ENCODE results near the gene RAB11FIP3. TPM values are rescaled to one million over a fixed set of nuclear protein-coding genes. Genes with fewer than 3 reads are reported as not detected.

Gene RAB11FIP3
- total RNA-seq, 4 donors from 2014 or later, result 27.0 to 50.1 (median 34.8) TPM

DNA sequence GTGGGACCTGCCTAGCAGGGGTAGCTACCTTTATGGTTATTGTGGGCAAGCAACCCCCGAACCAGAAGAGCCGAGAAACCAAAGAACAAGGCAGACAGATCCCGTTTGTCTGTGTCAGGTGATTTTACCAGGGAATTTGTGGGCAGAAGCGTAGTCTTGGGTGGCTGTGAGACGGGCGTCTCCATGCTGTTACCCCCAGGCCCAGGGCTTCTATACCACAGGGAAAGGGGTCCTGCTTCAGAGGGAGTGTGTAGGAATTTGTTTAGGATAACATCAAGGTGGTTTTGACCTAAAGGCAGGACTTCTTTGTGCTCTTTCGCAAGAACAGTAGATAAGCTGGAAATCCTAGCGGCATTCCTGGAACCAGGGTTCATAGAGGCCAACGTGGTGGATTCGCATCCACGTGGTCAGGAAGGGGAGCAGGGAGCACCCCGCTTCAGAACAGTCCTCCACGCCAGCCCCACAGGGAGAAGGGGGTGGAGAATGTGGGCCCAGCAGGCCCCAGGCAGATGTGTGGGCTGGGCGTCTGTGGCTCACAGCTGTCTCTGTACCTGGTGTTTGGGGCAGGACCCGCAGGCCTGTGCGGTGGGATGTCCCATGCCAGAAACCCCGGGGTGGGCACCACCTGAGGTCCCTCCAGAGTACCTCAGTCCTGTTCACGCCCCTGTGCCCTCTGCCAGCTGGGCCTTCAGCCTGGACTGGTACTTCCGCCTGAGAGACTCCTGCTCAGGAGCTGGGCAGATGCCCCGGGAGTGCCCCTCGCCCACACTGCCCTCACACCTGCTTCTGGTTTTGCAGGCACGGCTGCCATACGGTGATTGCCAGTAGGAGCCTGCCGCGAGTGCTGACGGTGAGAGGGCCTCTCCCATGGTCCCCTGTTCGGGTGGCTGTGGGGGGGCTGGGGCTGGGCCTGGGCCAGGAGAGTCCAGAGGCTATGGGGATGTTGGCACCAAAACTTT is 19.6 kb upstream of the RAB11FIP3 start:
- in situ Hi-C loops (cut with MboI; ENCODE audit: low sequenced_read_pairs in 4 of 4) (no loop called here), intact Hi-C loops (cut with DNase I; ENCODE audit: low total_unique reads) (no loop called here)
- Histone ChIP-seq H3K4me3 (no peak overlapping the region), H3K36me3 (no peaks in the 10 kb centered on the region), H3K9me3 (no peaks in the 10 kb centered on the region), H3K27me3 (no peaks in the 10 kb centered on the region), H3K27ac (no peak overlapping the region), H3K4me1 (peaks cover 1 to 7% of the 10 kb centered on the region in 2 donors)
- TF ChIP-seq POLR2A (IDR thresholded peaks at IDR 0.05), result no peak
- TF ChIP-seq, protein P1, sequence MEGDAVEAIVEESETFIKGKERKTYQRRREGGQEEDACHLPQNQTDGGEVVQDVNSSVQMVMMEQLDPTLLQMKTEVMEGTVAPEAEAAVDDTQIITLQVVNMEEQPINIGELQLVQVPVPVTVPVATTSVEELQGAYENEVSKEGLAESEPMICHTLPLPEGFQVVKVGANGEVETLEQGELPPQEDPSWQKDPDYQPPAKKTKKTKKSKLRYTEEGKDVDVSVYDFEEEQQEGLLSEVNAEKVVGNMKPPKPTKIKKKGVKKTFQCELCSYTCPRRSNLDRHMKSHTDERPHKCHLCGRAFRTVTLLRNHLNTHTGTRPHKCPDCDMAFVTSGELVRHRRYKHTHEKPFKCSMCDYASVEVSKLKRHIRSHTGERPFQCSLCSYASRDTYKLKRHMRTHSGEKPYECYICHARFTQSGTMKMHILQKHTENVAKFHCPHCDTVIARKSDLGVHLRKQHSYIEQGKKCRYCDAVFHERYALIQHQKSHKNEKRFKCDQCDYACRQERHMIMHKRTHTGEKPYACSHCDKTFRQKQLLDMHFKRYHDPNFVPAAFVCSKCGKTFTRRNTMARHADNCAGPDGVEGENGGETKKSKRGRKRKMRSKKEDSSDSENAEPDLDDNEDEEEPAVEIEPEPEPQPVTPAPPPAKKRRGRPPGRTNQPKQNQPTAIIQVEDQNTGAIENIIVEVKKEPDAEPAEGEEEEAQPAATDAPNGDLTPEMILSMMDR (IDR thresholded peaks at IDR 0.05 in 4 of 5, conservative IDR thresholded peaks at IDR 0.05 in 1 of 5), result no peak
- ATAC-seq (no peak), DNase-seq (no peak)

DNA sequence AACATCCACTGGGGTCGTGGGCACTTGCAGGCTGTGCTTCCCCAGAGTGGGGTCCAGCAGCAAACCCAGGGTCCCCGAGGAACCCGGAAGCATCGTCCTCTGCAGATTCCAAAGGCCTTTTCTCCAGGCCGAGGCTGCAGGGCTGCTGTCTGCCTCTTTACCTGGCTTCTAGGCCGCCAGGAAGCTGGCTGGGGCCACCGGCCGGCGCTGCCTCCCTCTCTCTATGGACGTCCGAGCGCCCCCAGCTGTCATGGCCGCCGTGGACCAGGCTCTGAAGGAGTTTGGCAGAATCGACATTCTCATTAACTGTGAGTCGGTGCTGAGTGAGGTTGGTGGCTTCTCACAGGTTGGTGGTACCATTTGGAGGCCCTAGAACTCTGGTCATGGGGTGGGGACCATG is 18.2 kb upstream of the RAB11FIP3 start:
- H3K36me3 ChIP-seq, result peaks cover 0 to 6% of the 10 kb centered on the region in 2 donors
- no peak for ATAC-seq
- intact Hi-C loops (cut with DNase I; ENCODE audit: low total_unique reads) (no loop called here), in situ Hi-C loops (cut with MboI; ENCODE audit: low sequenced_read_pairs in 4 of 4) (no loop called here)
- H3K4me3 ChIP-seq, result no peak overlapping the region
- H3K27ac ChIP-seq, result no peak overlapping the region
- H3K4me1 ChIP-seq, result peaks cover 0 to 5% of the 10 kb centered on the region in 2 donors
- no peaks in the 10 kb centered on the region for H3K27me3 ChIP-seq
- TF ChIP-seq, protein P1 (IDR thresholded peaks at IDR 0.05 in 4 of 5, conservative IDR thresholded peaks at IDR 0.05 in 1 of 5), result no peak
- no peak for TF ChIP-seq POLR2A (IDR thresholded peaks at IDR 0.05)
- H3K9me3 ChIP-seq, result no peaks in the 10 kb centered on the region
- no peak for DNase-seq

DNA sequence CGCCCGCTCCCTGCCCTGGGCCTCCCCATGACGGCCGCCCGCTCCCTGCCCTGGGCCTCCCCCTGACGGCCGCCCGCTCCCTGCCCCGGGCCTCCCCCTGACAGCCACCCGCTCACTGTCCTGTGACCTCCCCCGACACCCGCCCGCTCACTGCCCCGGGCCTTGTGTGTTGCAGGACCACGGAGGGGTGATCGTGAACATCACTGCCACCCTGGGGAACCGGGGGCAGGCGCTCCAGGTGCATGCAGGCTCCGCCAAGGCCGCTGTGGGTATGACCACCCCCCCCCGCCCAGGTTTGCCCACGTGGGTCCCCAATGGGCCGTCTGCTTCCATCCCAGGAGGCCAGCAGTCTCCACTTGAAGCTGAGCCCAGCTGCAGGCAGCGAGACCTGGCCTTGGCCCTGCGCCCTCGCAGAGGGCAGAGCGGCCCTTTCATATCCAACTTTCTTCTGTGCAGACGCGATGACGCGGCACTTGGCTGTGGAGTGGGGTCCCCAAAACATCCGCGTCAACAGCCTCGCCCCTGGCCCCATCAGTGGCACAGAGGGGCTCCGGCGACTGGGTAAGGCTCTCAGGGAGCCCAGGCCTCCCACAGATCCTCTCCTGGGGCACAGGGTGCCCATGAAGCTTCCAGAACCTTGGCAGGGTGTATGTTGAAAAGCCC is 14.8 kb upstream of the RAB11FIP3 start:
- DNase-seq, result no peak
- in situ Hi-C loops (cut with MboI; ENCODE audit: low sequenced_read_pairs in 4 of 4) (no loop called here), intact Hi-C loops (cut with DNase I; ENCODE audit: low total_unique reads) (no loop called here)
- no peaks in the 10 kb centered on the region for H3K4me1 ChIP-seq
- no peak overlapping the region for H3K27ac ChIP-seq
- H3K27me3 ChIP-seq, result no peaks in the 10 kb centered on the region
- no peak for TF ChIP-seq POLR2A (IDR thresholded peaks at IDR 0.05)
- TF ChIP-seq, protein P1 (IDR thresholded peaks at IDR 0.05 in 4 of 5, conservative IDR thresholded peaks at IDR 0.05 in 1 of 5), result no peak
- ATAC-seq, result no peak
- peaks cover 0 to 6% of the 10 kb centered on the region in 2 donors for H3K36me3 ChIP-seq
- no peaks in the 10 kb centered on the region for H3K9me3 ChIP-seq
- H3K4me3 ChIP-seq, result no peak overlapping the region

DNA sequence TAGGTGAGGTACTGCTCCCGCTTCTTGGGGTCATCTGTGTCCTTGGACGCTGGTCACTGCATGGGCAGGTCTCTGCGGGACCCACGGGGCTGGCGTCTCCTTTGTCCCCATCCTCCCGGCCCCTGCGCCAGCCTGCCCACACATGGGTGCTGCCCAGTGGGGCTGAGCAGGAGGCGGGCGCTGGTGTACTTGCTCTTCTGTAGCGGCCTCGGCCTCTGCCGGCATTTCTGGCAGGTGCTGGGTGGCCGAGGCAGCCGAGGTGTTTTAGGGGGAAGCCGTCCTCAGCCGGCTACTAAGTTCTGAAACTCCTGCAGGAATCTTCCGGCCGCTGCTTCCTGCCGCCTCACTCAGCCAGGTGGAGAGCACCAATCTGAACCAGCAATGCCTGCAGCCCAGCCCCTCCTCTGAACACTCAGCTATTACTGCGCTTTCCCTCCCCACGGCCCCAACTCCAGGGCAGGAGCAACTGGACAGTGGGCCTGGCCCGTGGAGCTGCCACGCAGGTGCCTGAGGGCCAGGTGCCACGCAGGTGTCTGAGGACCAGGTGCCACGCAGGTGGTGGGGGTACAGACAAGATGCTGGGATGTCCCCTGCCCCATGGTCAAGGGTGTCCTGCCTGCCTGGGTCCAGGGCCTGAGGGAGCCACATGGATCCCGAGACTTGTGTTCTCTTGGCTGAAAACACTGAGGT is 13.7 kb upstream of the RAB11FIP3 start:
- H3K27me3 ChIP-seq, result no peaks in the 10 kb centered on the region
- no peaks in the 10 kb centered on the region for H3K4me1 ChIP-seq
- no peak overlapping the region for H3K4me3 ChIP-seq
- H3K27ac ChIP-seq, result no peak overlapping the region
- DNase-seq, result no peak
- intact Hi-C loops (cut with DNase I; ENCODE audit: low total_unique reads) (no loop called here), in situ Hi-C loops (cut with MboI; ENCODE audit: low sequenced_read_pairs in 4 of 4) (no loop called here)
- H3K36me3 ChIP-seq, result peaks cover 0 to 6% of the 10 kb centered on the region in 2 donors
- no peaks in the 10 kb centered on the region for H3K9me3 ChIP-seq
- TF ChIP-seq, protein P1 (IDR thresholded peaks at IDR 0.05 in 4 of 5, conservative IDR thresholded peaks at IDR 0.05 in 1 of 5), result no peak
- no peak for TF ChIP-seq POLR2A (IDR thresholded peaks at IDR 0.05)
- no peak for ATAC-seq

Data from gastrocnemius medialis (tissue), 4 donors.